Nephron (organoid): ENCODE data around the gene POU2F2.

ENCODE experiments used
- H3K27ac Mint-ChIP-seq, 3 experiments: 2 replicates each; pipeline ENCODE4 v1.8.0; 2020; ENCODE audit warnings: mixed read lengths in 3 of 3, mild to moderate bottlenecking in 2 of 3, moderate library complexity in 1 of 3
- H3K27me3 Mint-ChIP-seq: 2 replicates; pipeline ENCODE4 v1.8.0; 2021; ENCODE audit warnings: low read depth, mild to moderate bottlenecking, moderate library complexity, mixed read lengths
- H3K36me3 Mint-ChIP-seq: 2 replicates; pipeline ENCODE4 v1.8.0; 2020; ENCODE audit warnings: low read depth, mixed read lengths
- H3K4me1 Mint-ChIP-seq: 2 replicates; pipeline ENCODE4 v1.8.0; 2020; ENCODE audit warnings: mixed read lengths
- H3K4me3 Mint-ChIP-seq, 3 experiments: 2 replicates each; pipeline ENCODE4 v1.8.0; 2020; ENCODE audit warnings: mild to moderate bottlenecking in 3 of 3, mixed read lengths in 3 of 3, moderate library complexity in 2 of 3
- H3K9me3 Mint-ChIP-seq: 2 replicates; pipeline ENCODE4 v1.8.0; 2020; ENCODE audit warnings: mixed read lengths
- TF ChIP-seq, protein P1 (sequence below), 3 experiments: fragments of 200-600 bp; sonication (generic); IDR thresholded peaks; one replicate each; pipeline ENCODE4 v1.5.0; 2021; ENCODE audit warnings: antibody characterized with exemption in 3 of 3; ENCODE audit not compliant: unreplicated experiment in 3 of 3

Gene POU2F2

GRCh38 chr19:42079276-42079669, 53.0 kb downstream of the POU2F2 start:
- peaks cover 31% of the 10 kb centered on the region for H3K4me1 Mint-ChIP-seq
- TF ChIP-seq, protein P1, sequence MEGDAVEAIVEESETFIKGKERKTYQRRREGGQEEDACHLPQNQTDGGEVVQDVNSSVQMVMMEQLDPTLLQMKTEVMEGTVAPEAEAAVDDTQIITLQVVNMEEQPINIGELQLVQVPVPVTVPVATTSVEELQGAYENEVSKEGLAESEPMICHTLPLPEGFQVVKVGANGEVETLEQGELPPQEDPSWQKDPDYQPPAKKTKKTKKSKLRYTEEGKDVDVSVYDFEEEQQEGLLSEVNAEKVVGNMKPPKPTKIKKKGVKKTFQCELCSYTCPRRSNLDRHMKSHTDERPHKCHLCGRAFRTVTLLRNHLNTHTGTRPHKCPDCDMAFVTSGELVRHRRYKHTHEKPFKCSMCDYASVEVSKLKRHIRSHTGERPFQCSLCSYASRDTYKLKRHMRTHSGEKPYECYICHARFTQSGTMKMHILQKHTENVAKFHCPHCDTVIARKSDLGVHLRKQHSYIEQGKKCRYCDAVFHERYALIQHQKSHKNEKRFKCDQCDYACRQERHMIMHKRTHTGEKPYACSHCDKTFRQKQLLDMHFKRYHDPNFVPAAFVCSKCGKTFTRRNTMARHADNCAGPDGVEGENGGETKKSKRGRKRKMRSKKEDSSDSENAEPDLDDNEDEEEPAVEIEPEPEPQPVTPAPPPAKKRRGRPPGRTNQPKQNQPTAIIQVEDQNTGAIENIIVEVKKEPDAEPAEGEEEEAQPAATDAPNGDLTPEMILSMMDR (IDR thresholded peaks at IDR 0.05; ENCODE audit: unreplicated experiment in 3 of 3), result no peak
- no peaks in the 10 kb centered on the region for H3K27me3 Mint-ChIP-seq
- peaks cover 34% of the 10 kb centered on the region for H3K36me3 Mint-ChIP-seq
- H3K9me3 Mint-ChIP-seq, result no peaks in the 10 kb centered on the region
- no peak overlapping the region for H3K27ac Mint-ChIP-seq
- H3K4me3 Mint-ChIP-seq, result peak overlapping the region; percentile 36 to 68 (median 44)

- peak overlapping the region; percentile 93 to 94 (median 93) for H3K4me3 Mint-ChIP-seq
- no peaks in the 10 kb centered on the region for H3K9me3 Mint-ChIP-seq
- H3K27me3 Mint-ChIP-seq, result no peaks in the 10 kb centered on the region
- TF ChIP-seq, protein P1 (IDR thresholded peaks at IDR 0.05; ENCODE audit: unreplicated experiment in 3 of 3), result no peak
- H3K4me1 Mint-ChIP-seq, result peaks cover 31% of the 10 kb centered on the region
- H3K36me3 Mint-ChIP-seq, result peaks cover 30% of the 10 kb centered on the region
- H3K27ac Mint-ChIP-seq, result no peak overlapping the region
Measured at GRCh38 chr19:42078538-42079275, 53.5 kb downstream of the POU2F2 start.

GRCh38 chr19:42078058-42078457, 54.2 kb downstream of the POU2F2 start:
- TF ChIP-seq, protein P1 (IDR thresholded peaks at IDR 0.05; ENCODE audit: unreplicated experiment in 3 of 3), result no peak
- Mint-ChIP-seq H3K36me3 (peaks cover 28% of the 10 kb centered on the region), H3K27me3 (no peaks in the 10 kb centered on the region), H3K4me1 (peaks cover 33% of the 10 kb centered on the region), H3K27ac (peak overlapping the region in 1 of 3 experiments; percentile 45), H3K9me3 (no peaks in the 10 kb centered on the region), H3K4me3 (peak overlapping the region; percentile 93 to 94 (median 93))

DNA sequence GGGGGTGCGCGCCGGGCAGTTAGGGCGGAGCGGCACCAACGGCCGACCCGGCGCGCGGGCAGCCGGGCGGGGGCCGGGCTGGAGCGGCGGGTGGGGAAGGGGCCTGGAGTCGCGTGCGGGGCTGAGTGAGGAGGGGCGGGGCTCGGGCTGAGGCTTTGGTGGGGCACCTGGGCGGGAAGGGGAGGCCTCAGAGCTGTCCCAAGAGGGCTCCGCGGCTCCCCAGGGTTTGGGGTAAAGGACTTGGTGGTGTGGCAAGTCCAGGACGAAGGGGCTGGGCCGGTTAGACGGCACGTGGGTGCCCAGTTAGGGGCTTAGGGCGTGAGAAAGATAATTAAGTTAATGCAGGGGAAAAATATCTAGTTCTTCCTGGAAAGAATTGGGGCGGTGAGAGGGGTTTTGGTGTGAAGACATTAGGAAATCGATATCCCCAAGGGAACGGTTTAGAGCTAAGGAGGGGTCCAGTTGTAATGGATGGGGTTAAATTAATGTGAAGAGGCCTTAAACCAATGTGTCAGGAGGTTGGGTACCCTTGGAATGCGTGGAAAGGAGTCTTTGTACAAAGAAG, 55.8 kb downstream of the POU2F2 start:
- peaks cover 19% of the 10 kb centered on the region for H3K36me3 Mint-ChIP-seq
- peaks cover 35% of the 10 kb centered on the region for H3K4me1 Mint-ChIP-seq
- H3K4me3 Mint-ChIP-seq, result peak overlapping the region; percentile 93 to 94 (median 93)
- peak overlapping the region; percentile 60 to 100 (median 96) for H3K27ac Mint-ChIP-seq
- H3K9me3 Mint-ChIP-seq, result no peaks in the 10 kb centered on the region
- TF ChIP-seq, protein P1 (IDR thresholded peaks at IDR 0.05; ENCODE audit: unreplicated experiment in 3 of 3), result no peak
- H3K27me3 Mint-ChIP-seq, result no peaks in the 10 kb centered on the region

- peak within 1 kb of the TSS; percentile 96 to 100 (median 100) for H3K27ac Mint-ChIP-seq
- H3K4me3 Mint-ChIP-seq, result peak within 1 kb of the TSS; percentile 94 to 98 (median 94)
- peaks cover 13% of the 10 kb centered on the region for H3K36me3 Mint-ChIP-seq
- H3K9me3 Mint-ChIP-seq, result no peaks in the 10 kb centered on the region
- TF ChIP-seq, protein P1 (IDR thresholded peaks at IDR 0.05; ENCODE audit: unreplicated experiment in 3 of 3), result no peak
- no peaks in the 10 kb centered on the region for H3K27me3 Mint-ChIP-seq
- H3K4me1 Mint-ChIP-seq, result peaks cover 36% of the 10 kb centered on the region
Measured at GRCh38 chr19:42075616-42076379, 56.4 kb downstream of the POU2F2 start, which contains the start of gene ZNF574. ZNF574 (plus strand) TSS chr19:42076166; CDS start chr19:42078607, 2,441 bp downstream.
